Measurements from ENCODE around the gene GCK.

Gene GCK

GRCh38 chr7:44173911-44174693, 15.1 kb downstream of the GCK start:
- TF ChIP-seq TCF12 (IDR thresholded peaks at IDR 0.05; ENCODE audit: low read depth) (no peak; the same call in 1 of the 2 replicates), CREB1 (IDR thresholded peaks at IDR 0.05; ENCODE audit: low read depth) (no peak), EGR1 (IDR thresholded peaks at IDR 0.05) (no peak), TAF1 (IDR thresholded peaks at IDR 0.05; ENCODE audit: low read depth) (no peak), TEAD4 (IDR thresholded peaks at IDR 0.05) (0 out of 2 replicates have a peak, but pooled peaks have one; percentile 33), CEBPB (IDR thresholded peaks at IDR 0.05) (no peak), RAD21 (IDR thresholded peaks at IDR 0.05; ENCODE audit: low read depth) (no peak), EP300 (IDR thresholded peaks at IDR 0.05; ENCODE audit: borderline replicate concordance) (peak; percentile 70; the same call in 1 of the 2 replicates), FOXM1 (IDR thresholded peaks at IDR 0.05; ENCODE audit: borderline replicate concordance, low read depth) (peak; percentile 49; the same call in 1 of the 2 replicates), YY1 (IDR thresholded peaks at IDR 0.05; ENCODE audit: low read depth) (no peak), NFIC (IDR thresholded peaks at IDR 0.05) (peak; percentile 74), ZBTB7A (IDR thresholded peaks at IDR 0.05; ENCODE audit: low read depth) (peak; percentile 60; the same call in 1 of the 2 replicates), MAX (IDR thresholded peaks at IDR 0.05) (peak; percentile 60)
- TF ChIP-seq, protein P1, sequence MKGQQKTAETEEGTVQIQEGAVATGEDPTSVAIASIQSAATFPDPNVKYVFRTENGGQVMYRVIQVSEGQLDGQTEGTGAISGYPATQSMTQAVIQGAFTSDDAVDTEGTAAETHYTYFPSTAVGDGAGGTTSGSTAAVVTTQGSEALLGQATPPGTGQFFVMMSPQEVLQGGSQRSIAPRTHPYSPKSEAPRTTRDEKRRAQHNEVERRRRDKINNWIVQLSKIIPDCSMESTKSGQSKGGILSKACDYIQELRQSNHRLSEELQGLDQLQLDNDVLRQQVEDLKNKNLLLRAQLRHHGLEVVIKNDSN (IDR thresholded peaks at IDR 0.05) = peak; percentile 27; the same call in 1 of the 2 replicates
- TF ChIP-seq, protein P2, sequence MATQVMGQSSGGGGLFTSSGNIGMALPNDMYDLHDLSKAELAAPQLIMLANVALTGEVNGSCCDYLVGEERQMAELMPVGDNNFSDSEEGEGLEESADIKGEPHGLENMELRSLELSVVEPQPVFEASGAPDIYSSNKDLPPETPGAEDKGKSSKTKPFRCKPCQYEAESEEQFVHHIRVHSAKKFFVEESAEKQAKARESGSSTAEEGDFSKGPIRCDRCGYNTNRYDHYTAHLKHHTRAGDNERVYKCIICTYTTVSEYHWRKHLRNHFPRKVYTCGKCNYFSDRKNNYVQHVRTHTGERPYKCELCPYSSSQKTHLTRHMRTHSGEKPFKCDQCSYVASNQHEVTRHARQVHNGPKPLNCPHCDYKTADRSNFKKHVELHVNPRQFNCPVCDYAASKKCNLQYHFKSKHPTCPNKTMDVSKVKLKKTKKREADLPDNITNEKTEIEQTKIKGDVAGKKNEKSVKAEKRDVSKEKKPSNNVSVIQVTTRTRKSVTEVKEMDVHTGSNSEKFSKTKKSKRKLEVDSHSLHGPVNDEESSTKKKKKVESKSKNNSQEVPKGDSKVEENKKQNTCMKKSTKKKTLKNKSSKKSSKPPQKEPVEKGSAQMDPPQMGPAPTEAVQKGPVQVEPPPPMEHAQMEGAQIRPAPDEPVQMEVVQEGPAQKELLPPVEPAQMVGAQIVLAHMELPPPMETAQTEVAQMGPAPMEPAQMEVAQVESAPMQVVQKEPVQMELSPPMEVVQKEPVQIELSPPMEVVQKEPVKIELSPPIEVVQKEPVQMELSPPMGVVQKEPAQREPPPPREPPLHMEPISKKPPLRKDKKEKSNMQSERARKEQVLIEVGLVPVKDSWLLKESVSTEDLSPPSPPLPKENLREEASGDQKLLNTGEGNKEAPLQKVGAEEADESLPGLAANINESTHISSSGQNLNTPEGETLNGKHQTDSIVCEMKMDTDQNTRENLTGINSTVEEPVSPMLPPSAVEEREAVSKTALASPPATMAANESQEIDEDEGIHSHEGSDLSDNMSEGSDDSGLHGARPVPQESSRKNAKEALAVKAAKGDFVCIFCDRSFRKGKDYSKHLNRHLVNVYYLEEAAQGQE (IDR thresholded peaks at IDR 0.05; ENCODE audit: low read depth) = no peak

GRCh38 chr7:44172803-44173424, 16.3 kb downstream of the GCK start:
- TF ChIP-seq TEAD4 (IDR thresholded peaks at IDR 0.05) (no peak), NFIC (IDR thresholded peaks at IDR 0.05) (no peak; the same call in 1 of the 2 replicates), YY1 (IDR thresholded peaks at IDR 0.05; ENCODE audit: low read depth) (no peak), MAX (IDR thresholded peaks at IDR 0.05) (no peak), CEBPB (IDR thresholded peaks at IDR 0.05) (no peak), CREB1 (IDR thresholded peaks at IDR 0.05; ENCODE audit: low read depth) (no peak), TAF1 (IDR thresholded peaks at IDR 0.05; ENCODE audit: low read depth) (no peak), TCF12 (IDR thresholded peaks at IDR 0.05; ENCODE audit: low read depth) (no peak), FOXM1 (IDR thresholded peaks at IDR 0.05; ENCODE audit: borderline replicate concordance, low read depth) (no peak), EP300 (IDR thresholded peaks at IDR 0.05; ENCODE audit: borderline replicate concordance) (no peak)
- TF ChIP-seq, protein P1 (IDR thresholded peaks at IDR 0.05) = no peak

DNA sequence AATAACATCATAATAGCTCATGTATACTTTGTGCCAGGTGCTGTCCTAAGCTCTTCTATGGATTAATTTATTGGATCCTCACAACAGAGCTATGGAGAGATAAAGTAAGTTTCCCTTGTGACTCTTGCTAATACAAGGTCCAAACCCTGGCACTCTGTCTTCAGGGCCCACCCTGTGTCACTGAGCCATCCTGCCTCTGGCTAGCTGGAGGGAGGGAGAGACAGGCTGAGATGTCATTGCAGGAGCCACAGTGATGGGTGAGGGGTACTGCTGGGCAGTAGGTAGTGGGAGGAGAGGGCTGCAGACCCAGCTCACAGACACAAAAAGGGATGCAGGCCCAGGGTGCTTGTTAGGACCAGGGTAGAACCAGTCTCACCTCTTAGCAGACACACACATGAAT, 16.9 kb downstream of the GCK start:
- TF ChIP-seq RAD21 (IDR thresholded peaks at IDR 0.05; ENCODE audit: low read depth) = no peak
- TF ChIP-seq ZBTB7A (IDR thresholded peaks at IDR 0.05; ENCODE audit: low read depth) = no peak
- no peak for TF ChIP-seq YY1 (IDR thresholded peaks at IDR 0.05; ENCODE audit: low read depth)
- no peak for TF ChIP-seq TAF1 (IDR thresholded peaks at IDR 0.05; ENCODE audit: low read depth)
- TF ChIP-seq TEAD4 (IDR thresholded peaks at IDR 0.05) = no peak
- TF ChIP-seq CEBPB (IDR thresholded peaks at IDR 0.05) = no peak

DNA sequence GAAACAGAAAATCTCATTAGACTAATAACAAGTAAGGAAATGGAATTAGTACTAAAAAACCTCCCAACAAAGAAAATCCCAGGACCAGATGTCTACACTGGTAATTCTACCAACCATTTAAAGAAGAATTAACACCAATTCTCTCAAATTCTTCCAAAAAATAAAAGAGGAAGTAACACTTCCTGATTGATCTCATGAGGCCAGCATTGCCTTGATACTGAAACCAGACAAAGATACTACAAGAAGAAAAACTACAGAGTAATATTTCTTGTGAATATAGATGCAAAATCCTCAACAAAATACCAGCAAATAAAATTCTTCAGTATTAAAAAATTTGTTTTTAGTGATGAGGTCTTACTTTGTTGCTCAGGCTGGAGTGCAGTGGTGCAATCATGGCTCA, 21.3 kb downstream of the GCK start:
- TF ChIP-seq, protein P2 (IDR thresholded peaks at IDR 0.05; ENCODE audit: low read depth) = no peak
- no peak for TF ChIP-seq MAX (IDR thresholded peaks at IDR 0.05)
- TF ChIP-seq ZBTB7A (IDR thresholded peaks at IDR 0.05; ENCODE audit: low read depth) = no peak
- TF ChIP-seq TCF12 (IDR thresholded peaks at IDR 0.05; ENCODE audit: low read depth) = no peak
- no peak for TF ChIP-seq EP300 (IDR thresholded peaks at IDR 0.05; ENCODE audit: borderline replicate concordance)
- no peak for TF ChIP-seq TAF1 (IDR thresholded peaks at IDR 0.05; ENCODE audit: low read depth)
- no peak for TF ChIP-seq CREB1 (IDR thresholded peaks at IDR 0.05; ENCODE audit: low read depth)
- TF ChIP-seq, protein P1 (IDR thresholded peaks at IDR 0.05) = no peak
- TF ChIP-seq NFIC (IDR thresholded peaks at IDR 0.05) = no peak
- no peak for TF ChIP-seq TEAD4 (IDR thresholded peaks at IDR 0.05)
- TF ChIP-seq RAD21 (IDR thresholded peaks at IDR 0.05; ENCODE audit: low read depth) = no peak
- TF ChIP-seq FOXM1 (IDR thresholded peaks at IDR 0.05; ENCODE audit: borderline replicate concordance, low read depth) = no peak
- TF ChIP-seq YY1 (IDR thresholded peaks at IDR 0.05; ENCODE audit: low read depth) = no peak
- TF ChIP-seq EGR1 (IDR thresholded peaks at IDR 0.05) = no peak
- TF ChIP-seq CEBPB (IDR thresholded peaks at IDR 0.05) = no peak
